MG63 (cell line): ENCODE data around the gene PRPH. TPM values are rescaled to one million over a fixed set of nuclear protein-coding genes. Genes with fewer than 3 reads are reported as not detected.

Source experiments
- DNase-seq: peaks from one replicate; pipeline ENCODE4 v3.0.0-alpha.2; 2020
- H3K27me3 ChIP-seq: fragments of 250-450 bp; sonication (Bioruptor Pico); 2 replicates; pipeline ENCODE4 v1.5.1; 2020; ENCODE audit warnings: mild to moderate bottlenecking, moderate library complexity
- H3K36me3 ChIP-seq: fragments of 250-450 bp; sonication (Bioruptor Pico); 2 replicates; pipeline ENCODE4 v1.5.1; 2020; ENCODE audit warnings: mild to moderate bottlenecking, moderate library complexity
- H3K4me3 ChIP-seq: fragments of 250-450 bp; sonication (Bioruptor Pico); 2 replicates; pipeline ENCODE4 v1.5.1; 2020; ENCODE audit warnings: mild to moderate bottlenecking, moderate library complexity
- H3K9me3 ChIP-seq: fragments of 250-450 bp; sonication (Bioruptor Pico); 2 replicates; pipeline ENCODE4 v1.5.1; 2020; ENCODE audit warnings: mild to moderate bottlenecking, moderate library complexity
- total RNA-seq: library from RNA; depleted of rRNA; stranded (reverse); fragments of >200 nt; shearing (Covaris generic); gene quantifications from 2 replicates; pipeline ENCODE4 v1.2.3, GENCODE V29; 2014; ENCODE audit warnings: low replicate concordance; rRNA removed

PRPH gene
- total RNA-seq, 1 experiment from 2014 or later = 7.1 TPM

DNA sequence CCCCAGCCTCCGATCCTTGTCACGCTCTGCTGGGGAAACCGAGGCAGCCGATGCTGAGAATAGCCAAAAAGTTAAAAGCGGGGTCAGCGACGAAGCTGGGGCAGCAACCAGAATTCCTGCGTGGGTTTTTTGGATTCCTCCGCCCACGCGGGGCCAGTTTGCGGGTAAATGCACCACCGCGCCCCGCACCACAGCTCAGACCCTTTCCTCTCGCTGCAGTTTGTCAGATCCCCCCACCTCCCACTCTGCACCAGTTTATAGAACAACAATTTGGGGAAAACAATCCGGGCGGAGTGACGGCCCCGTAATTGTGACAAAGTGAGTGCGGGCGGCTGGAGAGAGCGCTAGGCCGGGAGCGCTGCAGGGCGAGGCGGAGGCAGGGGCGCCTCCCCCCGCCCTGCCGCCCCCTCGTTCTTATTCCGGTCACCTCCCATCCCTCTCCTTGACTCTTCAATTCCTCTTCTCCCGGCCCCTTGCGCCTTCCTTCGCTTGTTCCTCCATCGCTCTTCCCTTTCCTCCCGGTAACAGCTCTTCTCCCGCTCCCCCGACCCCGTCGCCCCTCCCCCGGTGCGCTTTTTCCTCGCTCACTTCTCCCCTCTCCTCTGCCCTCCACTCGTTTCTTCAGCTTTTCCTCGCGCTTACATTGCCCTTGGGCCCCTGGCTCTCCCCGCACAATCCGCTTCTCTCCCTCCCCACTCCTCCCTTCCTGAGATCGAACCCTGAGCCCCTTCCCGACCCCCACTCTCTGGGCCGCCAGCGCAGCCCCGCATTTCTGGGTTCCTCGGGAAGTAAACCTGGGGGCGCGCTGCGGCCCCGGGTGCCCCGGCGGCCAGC lies 51.1 kb downstream of the PRPH start:
- Histone ChIP-seq H3K9me3 (no peaks in the 10 kb centered on the region), H3K27me3 (peaks cover 10% of the 10 kb centered on the region), H3K4me3 (no peak overlapping the region), H3K36me3 (no peaks in the 10 kb centered on the region)
- no peak for DNase-seq

GRCh38 chr12:49346659-49347310 lies 51.8 kb downstream of the PRPH start, which contains the start of gene DNAJC22:
TSS of gene DNAJC22 (plus strand) at chr12:49346888. CDS start at chr12:49348873, 1,985 bp downstream.
- Histone ChIP-seq H3K27me3 (peaks cover 10% of the 10 kb centered on the region), H3K4me3 (peak within 1 kb of the TSS; percentile 38)

GRCh38 chr12:49347311-49348193 lies 52.6 kb downstream of the PRPH start:
- peak; percentile 94 for DNase-seq
- Histone ChIP-seq H3K9me3 (no peaks in the 10 kb centered on the region), H3K4me3 (peak overlapping the region; percentile 38), H3K27me3 (peaks cover 10% of the 10 kb centered on the region), H3K36me3 (no peaks in the 10 kb centered on the region)

More at GRCh38 chr12:49346659-49347310, 51.8 kb downstream of the PRPH start, which contains the start of gene DNAJC22:
- DNase-seq = no peak
- H3K9me3 ChIP-seq = no peaks in the 10 kb centered on the region
- H3K36me3 ChIP-seq = no peaks in the 10 kb centered on the region

Other genes starting within 250 kb of the PRPH start
- 8.6 and 11.7 TPM in 2 replicates for gene KMT2D, start 234.4 kb upstream of the PRPH start, total RNA-seq
- gene RHEBL1, start 225.2 kb upstream of the PRPH start, total RNA-seq = 0.16 TPM in 1 of 2 replicates, not detected in the other
- gene DHH, start 200.3 kb upstream of the PRPH start, total RNA-seq = not detected in 2 replicates
- gene LMBR1L, start 184.3 kb upstream of the PRPH start, total RNA-seq = 20.5 and 28.4 TPM in 2 replicates
- gene TUBA1B, start 163.8 kb upstream of the PRPH start, total RNA-seq = 2,940 and 4,183 TPM in 2 replicates
- gene TUBA1A, start 106.1 kb upstream of the PRPH start, total RNA-seq = 361 and 621 TPM in 2 replicates
- 289 and 585 TPM in 2 replicates for gene TUBA1C, start 30.1 kb upstream of the PRPH start, total RNA-seq
- 24.3 and 37.3 TPM in 2 replicates for gene TROAP, start 28.1 kb downstream of the PRPH start, total RNA-seq
- 0.10 TPM in 1 of 2 replicates, not detected in the other for gene C1QL4, start 42.0 kb downstream of the PRPH start, total RNA-seq
- gene DNAJC22, start 51.7 kb downstream of the PRPH start, total RNA-seq = 3.1 and 6.5 TPM in 2 replicates
- 32.5 and 43.8 TPM in 2 replicates for gene SPATS2, start 72.3 kb downstream of the PRPH start, total RNA-seq
- gene KCNH3, start 243.9 kb downstream of the PRPH start, total RNA-seq = not detected in 2 replicates